ENCODE data around the gene LY9. TPM values are rescaled to one million over a fixed set of nuclear protein-coding genes. Genes with fewer than 3 reads are reported as not detected.

The LY9 gene
- total and polyA plus RNA-seq, 9 of the 15 experiments (the other 6 are each of a cell fraction or from before 2014, with no cell fraction given), result not detected

DNA sequence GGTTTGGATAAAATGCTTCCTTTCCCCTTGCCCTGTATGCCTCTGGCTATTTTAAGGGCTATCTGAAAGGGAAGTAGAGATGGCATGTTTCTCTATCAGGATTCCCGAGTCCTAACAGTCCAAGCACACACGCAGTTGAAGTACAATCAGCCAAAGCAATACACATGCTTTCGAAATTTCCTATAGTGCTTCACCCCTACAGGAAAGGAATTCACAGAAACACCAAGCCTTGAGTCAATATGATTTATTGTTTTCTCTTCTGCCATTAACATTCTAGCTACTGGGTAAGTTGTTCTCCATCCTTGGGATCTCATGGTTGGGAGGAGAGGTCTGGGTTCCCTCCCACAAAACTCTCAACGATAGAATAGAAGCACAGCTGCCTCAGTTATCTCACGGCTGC lies 80.3 kb downstream of the LY9 start:
- Histone ChIP-seq H3K4me3 (no peak overlapping the region), H3K36me3 (ENCODE audit: control insufficient read depth, insufficient read depth, low read length) (no peaks in the 10 kb centered on the region), H3K4me1 (replicated peaks in 1 of 2; ENCODE audit: control insufficient read depth in 2 of 2, insufficient read depth in 2 of 2, low read length in 2 of 2) (no peaks in the 10 kb centered on the region), H3K9me3 (replicated peaks; ENCODE audit: control insufficient read depth, insufficient read depth, low read depth, low read length) (no peaks in the 10 kb centered on the region), H3K79me2 (ENCODE audit: control insufficient read depth, insufficient read depth, low read length) (no peaks in the 10 kb centered on the region), H2AFZ (ENCODE audit: low read depth, low read length) (no peak overlapping the region), H3K9ac (ENCODE audit: insufficient read depth in 1 of 2, low read depth in 2 of 2, low read length in 2 of 2) (no peak overlapping the region), H4K20me1 (replicated peaks; ENCODE audit: control insufficient read depth, insufficient read depth, low read length) (no peaks in the 10 kb centered on the region), H3K4me2 (ENCODE audit: insufficient read depth, low read length) (no peak overlapping the region), H3K9me1 (ENCODE audit: control insufficient read depth, insufficient read depth, low read length) (no peaks in the 10 kb centered on the region), H3K27ac (ENCODE audit: extremely low read depth, low read depth, low read length) (no peak overlapping the region), H3K27me3 (ENCODE audit: control insufficient read depth in 2 of 2, insufficient read depth in 2 of 2, low read length in 2 of 2) (peaks cover 7 to 41% of the 10 kb centered on the region in 2 experiments; a peak in 4 of 5 replicates)
- no peak for ATAC-seq
- POLR2A ChIA-PET, result no interaction called here
- 0% methylated on average over 5 of the region's 5 CpGs for WGBS (ENCODE audit: insufficient coverage, low coverage, missing lambda C conversion rate)
- no peak for TF ChIP-seq RBM15 (IDR thresholded peaks at IDR 0.05; ENCODE audit: insufficient read depth, low read length)
- no peak for TF ChIP-seq NR1H2 (CRISPR knock-in tag; IDR thresholded peaks at IDR 0.05)
- TF ChIP-seq NELFE (IDR thresholded peaks at IDR 0.05; ENCODE audit: insufficient read depth, insufficient read length), result no peak
- no peak for TF ChIP-seq DPF2 (IDR thresholded peaks at IDR 0.05)
- in situ Hi-C loops (cut with MboI) (no loop called here), intact Hi-C loops (cut with micrococcal nuclease) (no loop called here)
- no peak for DNase-seq (ENCODE audit: extremely low read depth in 1 of 4, low spot score in 3 of 4)
- CTCF ChIA-PET (ENCODE audit: low intra/inter-chr PET ratio), result no interaction called here
- no TSS peak for BruUV-seq (replicated peaks)
- FAIRE-seq, result no peak

DNA sequence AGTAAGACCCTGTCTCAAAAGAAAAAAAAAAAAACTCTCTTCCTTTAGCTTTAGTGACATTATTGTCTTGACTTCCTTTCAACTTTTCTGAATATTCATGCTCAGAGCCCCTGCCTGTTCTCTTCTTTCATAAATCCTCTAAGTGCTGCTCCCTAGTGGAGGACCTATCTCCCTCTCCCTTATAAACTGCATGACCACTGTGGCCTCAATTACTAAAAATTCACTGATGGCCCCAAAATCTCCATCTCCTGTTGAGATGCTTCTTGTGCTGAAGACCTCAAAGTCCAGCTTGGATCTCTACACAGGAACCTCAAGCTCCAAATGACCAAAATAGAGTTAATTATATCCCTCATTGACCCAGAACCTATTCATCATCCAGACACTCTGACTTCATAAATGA lies 81.2 kb downstream of the LY9 start:
- Histone ChIP-seq H3K9ac (ENCODE audit: insufficient read depth in 1 of 2, low read depth in 2 of 2, low read length in 2 of 2) (no peak overlapping the region), H3K36me3 (ENCODE audit: control insufficient read depth, insufficient read depth, low read length) (no peaks in the 10 kb centered on the region), H2AFZ (ENCODE audit: low read depth, low read length) (no peak overlapping the region), H3K79me2 (ENCODE audit: control insufficient read depth, insufficient read depth, low read length) (no peaks in the 10 kb centered on the region), H3K4me2 (ENCODE audit: insufficient read depth, low read length) (no peak overlapping the region), H3K9me3 (replicated peaks; ENCODE audit: control insufficient read depth, insufficient read depth, low read depth, low read length) (no peaks in the 10 kb centered on the region), H3K9me1 (ENCODE audit: control insufficient read depth, insufficient read depth, low read length) (no peaks in the 10 kb centered on the region), H3K27ac (ENCODE audit: extremely low read depth, low read depth, low read length) (no peak overlapping the region), H4K20me1 (replicated peaks; ENCODE audit: control insufficient read depth, insufficient read depth, low read length) (no peaks in the 10 kb centered on the region), H3K4me1 (replicated peaks in 1 of 2; ENCODE audit: control insufficient read depth in 2 of 2, insufficient read depth in 2 of 2, low read length in 2 of 2) (0 out of 5 replicates have a peak, but pooled peaks cover 0 to 3% of the 10 kb centered on the region in 2 experiments), H3K27me3 (ENCODE audit: control insufficient read depth in 2 of 2, insufficient read depth in 2 of 2, low read length in 2 of 2) (peaks cover 7 to 42% of the 10 kb centered on the region in 2 experiments; a peak in 4 of 5 replicates), H3K4me3 (no peak overlapping the region)
- POLR2A ChIA-PET, result interaction anchor here (0.6 to 0.7 kb wide), 2 partner anchors 40 to 96 kb away, joined by 3 read pairs; no protein-coding TSS in a partner anchor
- ATAC-seq (peak; percentile 66; the same call in 1 of the 3 replicates), DNase-seq (ENCODE audit: extremely low read depth in 1 of 4, low spot score in 3 of 4) (peak in 1 of 4 experiments; percentile 14), FAIRE-seq (no peak)
- in situ Hi-C loops (cut with MboI), result no loop called here
- no peak for TF ChIP-seq CAMTA2 (CRISPR knock-in tag; conservative IDR thresholded peaks at IDR 0.05)
- peak; percentile 14 to 34; a peak in 1 of 4 replicates for TF ChIP-seq RAD21 (CRISPR knock-in tag; conservative IDR thresholded peaks at IDR 0.05 in 1 of 2, IDR thresholded peaks at IDR 0.05 in 1 of 2)
- TF ChIP-seq CEBPZ (IDR thresholded peaks at IDR 0.05; ENCODE audit: borderline replicate concordance, low read depth, low read length), result no peak
- TF ChIP-seq ZNF695 (CRISPR knock-in tag; IDR thresholded peaks at IDR 0.05), result no peak
- TF ChIP-seq CTCF (IDR thresholded peaks at IDR 0.05 in 2 of 3, conservative IDR thresholded peaks at IDR 0.05 in 1 of 3; ENCODE audit: insufficient read depth in 2 of 3, low read depth in 1 of 3, low read length in 3 of 3), result peak; percentile 26 to 47 (median 31); a peak in 3 of 6 replicates
- intact Hi-C loops (cut with micrococcal nuclease), result no loop called here
- BruUV-seq (replicated peaks), result no TSS peak
- CTCF ChIA-PET (ENCODE audit: low intra/inter-chr PET ratio), result no interaction called here

All from K562 (cell line).